HG03066 (cell line): ENCODE data around the gene CAMK2N2.
A peak's percentile ranks its signal among the peaks of the same experiment; 100 is the strongest.

Source experiments
- ATAC-seq: cut with Tn5 transposase; IDR thresholded peaks from one replicate; pipeline ENCODE4 v1.9.1; 2021; ENCODE audit warnings: low read depth; ENCODE audit not compliant: unreplicated experiment

CAMK2N2 gene

DNA sequence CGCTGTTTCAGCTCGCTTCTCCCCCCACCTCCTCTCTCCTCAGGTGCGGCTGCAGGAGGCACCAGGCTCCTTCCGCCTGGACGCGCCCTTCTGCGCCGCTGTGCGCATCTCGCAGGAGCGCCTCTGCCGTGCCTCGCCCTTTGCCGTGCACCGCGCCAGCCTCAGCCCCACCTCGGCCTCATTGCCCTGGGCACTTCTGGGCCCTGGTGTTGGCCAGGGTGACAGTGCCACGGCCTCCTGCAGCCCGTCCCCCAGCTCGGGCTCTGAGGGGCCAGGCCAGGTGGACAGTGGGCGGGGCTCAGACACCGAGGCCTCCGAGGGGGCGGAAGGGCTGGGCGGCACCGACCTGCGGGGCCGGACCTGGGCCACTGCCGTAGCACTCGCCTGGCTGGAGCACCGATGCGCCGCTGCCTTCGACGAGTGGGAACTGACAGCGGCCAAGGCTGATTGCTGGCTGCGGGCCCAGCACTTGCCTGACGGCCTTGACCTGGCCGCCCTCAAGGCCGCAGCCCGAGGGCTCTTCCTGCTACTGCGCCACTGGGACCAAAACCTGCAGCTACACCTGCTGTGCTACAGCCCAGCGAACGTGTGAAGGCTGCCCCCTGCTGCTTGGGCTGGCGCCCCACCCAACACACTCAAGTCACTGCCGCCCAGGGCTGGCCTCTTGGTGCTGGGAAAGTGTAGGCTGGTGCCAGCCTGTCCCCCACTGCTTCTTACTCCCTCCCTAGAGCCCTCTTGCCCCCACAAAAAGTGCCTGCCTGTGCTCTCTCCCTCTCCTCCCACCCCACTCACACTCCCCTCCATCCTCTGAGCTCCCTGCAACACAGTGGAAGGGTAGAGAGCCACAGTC lies 19.7 kb downstream of the CAMK2N2 start:
- no peak for ATAC-seq

GRCh38 chr3:184241141-184241446 lies 20.3 kb downstream of the CAMK2N2 start:
- no peak for ATAC-seq

GRCh38 chr3:184240384-184241140 lies 20.8 kb downstream of the CAMK2N2 start:
- no peak for ATAC-seq

DNA sequence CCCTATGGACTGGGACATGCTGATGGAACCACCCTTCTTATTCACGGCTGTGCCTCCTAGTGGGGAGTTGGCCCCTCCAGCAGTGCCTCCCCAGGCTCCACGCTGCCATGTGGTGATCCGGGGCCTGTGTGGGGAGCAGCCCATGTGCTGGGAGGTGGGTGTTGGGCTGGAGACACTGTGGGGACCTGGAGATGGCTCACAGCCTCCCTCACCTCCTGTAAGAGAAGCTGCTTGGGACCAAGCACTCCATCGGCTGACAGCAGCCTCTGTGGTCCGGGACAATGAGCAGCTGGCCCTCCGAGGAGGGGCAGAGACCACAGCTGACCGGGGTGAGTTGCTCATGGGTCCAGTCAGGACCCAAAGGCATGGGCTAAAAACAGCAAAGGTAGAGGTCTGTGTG lies 21.6 kb downstream of the CAMK2N2 start:
- no peak for ATAC-seq

- ATAC-seq, result no peak
Observed at GRCh38 chr3:184239221-184239620, 22.1 kb downstream of the CAMK2N2 start.

DNA sequence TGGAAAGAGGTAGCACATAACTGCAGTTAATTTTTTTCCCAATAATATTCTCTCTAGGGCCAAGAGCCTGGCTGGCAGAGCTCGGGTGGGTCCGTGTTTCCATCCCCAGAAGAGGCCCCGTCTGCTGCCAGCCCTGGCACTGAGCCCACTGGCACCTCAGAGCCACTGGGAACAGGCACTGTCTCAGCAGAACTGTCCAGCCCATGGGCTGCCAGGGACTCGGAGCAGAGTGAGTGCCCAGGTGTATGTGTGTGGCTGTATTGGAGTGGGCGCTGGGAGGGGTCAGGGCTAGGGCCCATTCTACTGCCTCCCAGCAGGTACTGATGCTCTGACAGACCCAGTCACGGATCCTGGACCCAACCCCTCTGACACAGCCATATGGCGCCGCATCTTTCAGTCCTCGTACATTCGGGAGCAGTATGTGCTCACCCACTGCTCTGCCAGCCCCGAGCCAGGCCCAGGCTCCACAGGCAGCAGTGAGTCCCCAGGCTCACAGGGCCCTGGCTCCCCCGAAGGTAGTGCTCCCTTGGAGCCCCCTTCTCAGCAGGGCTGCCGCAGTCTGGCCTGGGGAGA lies 23.0 kb downstream of the CAMK2N2 start:
- ATAC-seq, result no peak

GRCh38 chr3:184237807-184238206 lies 23.5 kb downstream of the CAMK2N2 start:
- no peak for ATAC-seq

DNA sequence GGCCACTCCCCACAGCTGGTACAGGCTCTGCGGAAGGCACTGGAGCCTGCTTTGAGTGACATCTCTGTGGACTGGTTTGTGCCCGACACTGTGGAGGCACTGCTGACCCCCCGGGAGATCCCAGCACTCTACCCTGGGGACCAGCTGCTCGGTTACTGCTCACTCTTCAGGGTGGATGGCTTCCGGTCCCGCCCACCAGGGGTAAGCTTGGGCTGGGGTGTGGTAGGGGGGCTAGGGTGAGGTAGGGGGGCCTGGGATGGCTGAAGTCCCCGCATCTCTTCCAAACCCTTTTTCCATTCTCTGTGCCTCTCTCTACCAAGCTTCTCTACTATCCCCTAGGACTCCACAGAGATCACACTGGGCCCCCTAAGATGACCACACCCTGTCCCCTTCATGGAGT lies 24.1 kb downstream of the CAMK2N2 start:
- no peak for ATAC-seq

DNA sequence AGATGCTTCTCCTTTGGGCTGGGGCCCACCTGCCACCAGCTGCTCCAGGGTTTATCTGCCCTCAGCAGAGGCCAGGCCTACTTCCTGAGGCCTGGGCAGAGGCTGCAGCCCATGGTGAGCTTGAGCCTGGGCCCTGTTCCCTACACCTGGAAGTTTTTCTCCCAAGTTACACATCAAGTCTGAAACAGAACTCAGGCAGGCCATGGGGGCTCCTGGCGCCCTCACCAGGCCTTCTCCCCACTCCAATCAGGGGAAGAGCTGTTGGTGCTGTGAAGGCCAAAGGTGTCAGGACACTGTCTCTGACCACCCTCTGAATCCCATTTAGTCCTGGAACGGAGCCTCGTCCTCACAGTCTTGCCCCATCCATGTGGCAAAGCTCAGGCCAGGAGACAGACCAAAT lies 24.7 kb downstream of the CAMK2N2 start:
- no peak for ATAC-seq

DNA sequence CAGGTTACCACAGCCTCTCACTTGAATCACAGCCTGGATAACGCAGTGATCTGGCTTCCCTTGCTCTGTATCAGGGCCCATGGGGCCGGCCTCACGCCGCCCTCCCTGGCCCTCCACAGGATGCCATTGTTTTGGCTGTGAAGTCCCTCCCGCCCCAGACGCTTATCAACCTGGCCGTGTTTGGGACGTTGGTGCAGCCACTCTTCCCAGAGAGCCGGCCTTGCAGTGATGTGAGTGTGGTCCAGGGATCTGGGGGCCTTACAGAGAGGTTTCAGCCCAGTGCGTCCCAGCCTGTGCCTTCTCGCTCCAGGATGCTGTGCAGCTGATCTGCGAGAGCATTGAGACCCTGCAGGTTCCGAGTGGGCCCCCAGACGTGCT lies 25.3 kb downstream of the CAMK2N2 start:
- ATAC-seq, result no peak

DNA sequence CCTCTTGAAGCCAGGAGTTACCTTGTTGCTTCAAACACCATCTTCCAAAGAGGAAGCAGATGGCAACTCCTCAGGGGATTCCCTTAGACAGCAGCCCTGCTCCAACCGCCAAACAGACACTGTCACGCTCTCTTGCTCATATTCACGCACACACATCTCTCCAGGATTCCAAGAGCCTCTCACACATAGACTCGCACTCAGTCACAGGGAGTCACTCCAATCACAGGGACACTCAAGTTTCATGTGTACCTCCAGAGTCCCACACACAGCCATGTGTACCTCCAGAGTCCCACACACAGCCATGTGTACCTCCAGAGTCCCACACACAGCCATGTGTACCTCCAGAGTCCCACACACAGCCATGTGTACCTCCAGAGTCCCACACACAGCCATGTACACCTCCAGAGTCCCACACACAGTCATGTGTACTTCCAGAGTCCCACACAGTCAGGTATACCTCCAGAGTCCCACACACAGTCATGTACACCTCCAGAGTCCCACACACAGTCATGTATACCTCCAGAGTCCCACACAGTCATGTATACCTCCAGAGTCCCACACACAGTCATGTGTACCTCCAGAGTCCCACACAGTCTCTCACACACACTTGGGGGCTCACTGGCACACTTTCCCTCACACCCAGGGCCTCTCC lies 25.8 kb downstream of the CAMK2N2 start:
- no peak for ATAC-seq

GRCh38 chr3:184234671-184235380 lies 26.5 kb downstream of the CAMK2N2 start:
- ATAC-seq, result no peak

DNA sequence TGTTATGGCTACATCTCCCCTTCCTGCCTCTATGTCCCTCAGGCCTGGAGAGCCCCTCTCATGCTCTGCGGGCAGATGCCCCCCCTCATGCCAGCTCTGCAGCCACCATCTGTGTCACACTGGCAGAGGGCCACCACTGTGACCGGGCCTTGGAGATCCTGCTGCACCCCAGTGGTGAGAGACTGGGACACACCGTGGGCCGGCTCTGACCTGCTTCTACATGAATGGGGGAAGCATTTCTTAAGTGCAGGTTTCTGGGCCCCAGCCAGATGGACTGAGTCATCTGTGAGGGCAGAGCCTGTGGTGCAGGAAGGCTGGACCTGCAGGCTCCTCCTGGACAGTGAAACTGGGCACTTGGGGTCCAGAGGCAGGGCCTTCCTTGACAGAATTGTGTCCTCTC lies 27.1 kb downstream of the CAMK2N2 start:
- no peak for ATAC-seq

DNA sequence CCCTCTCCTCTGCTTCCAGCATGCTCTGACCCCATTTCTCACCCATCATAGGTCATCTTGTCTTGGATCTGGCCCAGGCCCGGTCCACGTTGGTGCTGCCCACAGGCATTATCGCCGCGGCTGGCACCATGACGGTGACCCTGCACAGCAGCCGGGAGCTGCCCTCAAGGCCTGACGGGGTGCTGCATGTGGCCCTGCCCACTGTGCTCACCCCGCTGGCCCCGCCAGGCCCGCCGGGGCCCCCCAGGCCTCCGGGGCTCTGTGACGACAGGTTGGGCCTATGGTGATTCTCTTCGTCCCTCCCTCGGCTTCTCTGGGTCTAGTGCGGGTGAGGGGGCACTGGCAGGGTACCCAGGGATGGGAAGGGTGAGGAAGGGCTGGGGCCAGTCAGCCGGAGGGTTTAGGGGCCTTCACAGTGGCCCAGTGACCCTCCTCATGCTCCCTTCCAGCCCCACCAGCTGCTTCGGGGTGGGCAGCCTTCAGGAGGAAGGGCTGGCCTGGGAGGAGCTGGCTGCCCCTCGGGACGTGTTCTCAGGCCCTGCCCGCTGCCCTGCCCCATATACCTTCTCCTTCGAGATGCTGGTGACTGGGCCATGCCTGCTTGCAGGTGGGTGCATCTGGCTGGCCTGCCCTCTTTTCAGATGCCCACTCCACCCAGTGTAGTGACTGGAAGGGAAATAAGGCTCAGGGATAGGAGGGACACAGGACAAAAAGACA lies 28.1 kb downstream of the CAMK2N2 start:
- ATAC-seq, result no peak

DNA sequence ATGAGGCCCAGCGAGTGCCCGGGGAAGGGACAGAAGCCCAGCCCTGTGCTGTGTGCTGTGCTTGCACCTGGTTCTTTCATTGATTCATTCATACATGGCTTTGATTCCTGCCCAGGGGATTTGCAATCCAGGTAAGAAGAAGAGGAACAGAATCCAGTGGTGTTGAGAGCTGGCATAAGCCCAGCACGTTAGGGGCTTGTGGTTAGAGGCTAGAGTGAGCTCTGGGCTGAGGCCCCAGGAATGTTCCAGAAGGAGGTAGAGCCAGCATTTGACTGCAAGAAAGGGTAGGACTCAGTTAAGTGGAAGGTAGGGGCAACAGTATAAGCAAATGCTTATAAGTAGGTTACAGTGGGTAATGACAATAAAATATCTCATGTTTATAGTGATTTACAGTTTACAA lies 29.7 kb downstream of the CAMK2N2 start:
- no peak for ATAC-seq

- ATAC-seq, result no peak
Observed at GRCh38 chr3:184230603-184231528, 30.5 kb downstream of the CAMK2N2 start.

DNA sequence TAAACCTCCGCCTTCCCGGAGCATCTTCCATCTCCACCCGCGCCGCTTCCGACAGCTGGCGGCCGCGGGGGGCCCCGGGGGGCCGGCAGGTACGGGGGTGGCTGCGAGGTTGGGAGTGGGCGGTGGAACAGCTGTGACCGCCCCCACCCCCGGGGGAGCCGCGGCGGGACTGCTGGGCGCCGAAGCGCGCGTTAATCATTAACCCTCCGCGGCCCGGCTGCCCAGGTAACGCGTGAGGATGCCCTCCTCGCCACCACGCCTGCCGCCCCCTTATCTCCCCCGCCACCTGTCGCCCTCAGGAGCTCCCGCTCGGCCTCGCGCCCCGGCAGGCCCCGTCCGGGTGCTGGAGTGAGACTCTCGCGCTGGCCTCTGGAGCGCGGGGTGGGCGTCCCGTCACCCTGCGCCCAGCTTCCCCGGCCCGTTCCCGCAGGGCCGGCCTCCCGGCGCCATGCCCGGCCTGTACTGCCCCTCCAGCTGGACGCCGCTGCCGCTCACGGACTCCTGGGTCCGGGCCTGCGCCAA lies 31.2 kb downstream of the CAMK2N2 start:
- no peak for ATAC-seq

DNA sequence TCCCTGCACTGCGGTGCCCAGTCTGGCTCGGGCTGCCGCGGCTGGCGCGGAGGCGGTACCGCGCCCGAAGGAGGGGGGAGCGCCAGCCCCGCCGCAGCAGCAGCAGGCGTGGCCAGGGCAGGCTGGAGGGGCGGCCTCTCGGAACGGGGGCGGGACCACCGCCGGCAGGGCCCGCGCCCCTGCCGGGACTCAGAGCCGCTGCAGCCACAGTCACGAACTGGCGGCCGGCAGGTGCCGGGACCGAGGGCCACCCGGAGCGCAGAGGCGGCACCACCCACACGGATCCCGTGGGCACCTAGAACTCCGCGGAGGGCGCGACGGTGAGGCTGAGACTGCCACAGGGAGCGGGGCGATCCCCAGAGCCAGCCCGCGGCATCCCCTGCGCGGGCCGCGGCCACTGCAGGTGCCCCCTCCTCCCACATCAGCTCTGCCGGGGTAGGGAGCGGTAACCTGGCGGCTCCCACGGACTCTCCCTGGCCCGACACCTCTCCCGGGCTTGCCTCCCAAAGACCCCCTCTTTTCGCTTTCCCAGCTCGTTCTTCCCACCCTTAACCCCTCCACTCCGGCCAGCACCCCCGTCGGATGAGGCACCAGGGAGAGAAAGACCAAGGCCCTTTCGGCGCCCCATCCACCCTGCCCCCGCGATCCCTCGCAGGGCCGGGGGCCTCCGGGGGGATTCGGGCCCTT lies 31.8 kb downstream of the CAMK2N2 start, which contains the start of gene VWA5B2:
Gene VWA5B2 (plus strand): TSS at position 192 of the 687 bp plus-strand sequence. CDS start 944 bp downstream, outside the sequence.
- peak; percentile 67 for ATAC-seq
